Measurements from ENCODE around the gene FAIM. TPM values are rescaled to one million over a fixed set of nuclear protein-coding genes. Genes with fewer than 3 reads are reported as not detected.
A peak's percentile ranks its signal among the peaks of the same experiment; 100 is the strongest.
"Not testable (repeated sequence)": the region's sequence is repeated elsewhere in the genome, so short reads cannot be mapped to it uniquely, and the experiment has no call there.

The FAIM gene
- total and polyA plus RNA-seq, 2 experiments from 2014 or later = 12.0 to 29.7 TPM

DNA sequence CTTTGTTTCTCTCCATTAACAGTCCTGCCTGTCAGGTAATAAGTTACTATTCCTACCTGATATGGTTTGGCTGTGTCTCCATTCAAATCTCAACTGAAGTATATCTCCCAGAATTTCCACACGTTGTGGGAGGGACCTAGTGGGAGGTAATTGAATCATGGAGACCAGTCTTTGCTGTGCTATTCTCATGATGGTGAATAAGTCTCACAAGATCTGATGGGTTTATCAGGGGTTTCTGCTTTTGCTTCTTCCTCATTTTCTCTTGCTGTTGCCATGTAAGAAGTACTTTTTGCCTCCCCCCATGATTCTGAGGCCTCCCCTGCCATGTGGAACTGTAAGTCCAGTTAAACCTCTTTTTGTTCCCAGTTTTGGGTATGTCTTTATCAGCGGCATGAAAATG, 6.9 kb upstream of the FAIM start:
- H2AFZ ChIP-seq; ATAC-seq; H3K27ac Mint-ChIP-seq; H3K4me1 Mint-ChIP-seq; H3K27ac ChIP-seq (ENCODE audit: low read depth); H3F3A ChIP-seq (replicated peaks; ENCODE audit: low read depth); H3K4me3 Mint-ChIP-seq; H3K4me2 ChIP-seq; DNase-seq (ENCODE audit: low spot score); H3K4me3 ChIP-seq; H3K36me3 ChIP-seq (ENCODE audit: insufficient read depth); H3K79me2 ChIP-seq (replicated peaks; ENCODE audit: insufficient read depth); H3K27me3 Mint-ChIP-seq (ENCODE audit: insufficient read depth, low read depth, poor library complexity); H4K20me1 ChIP-seq (replicated peaks; ENCODE audit: insufficient read depth); H3K27me3 ChIP-seq (ENCODE audit: insufficient read depth); H3K9me2 ChIP-seq (ENCODE audit: insufficient read depth): not testable (repeated sequence)
- Mint-ChIP-seq H3K36me3 (ENCODE audit: low read depth) (peaks cover 25% of the 10 kb centered on the region; the same call in 2 of the 3 replicates), H3K9me3 (peaks cover 41% of the 10 kb centered on the region)
- peaks cover 11% of the 10 kb centered on the region for H3K4me1 ChIP-seq (ENCODE audit: insufficient read depth)

DNA sequence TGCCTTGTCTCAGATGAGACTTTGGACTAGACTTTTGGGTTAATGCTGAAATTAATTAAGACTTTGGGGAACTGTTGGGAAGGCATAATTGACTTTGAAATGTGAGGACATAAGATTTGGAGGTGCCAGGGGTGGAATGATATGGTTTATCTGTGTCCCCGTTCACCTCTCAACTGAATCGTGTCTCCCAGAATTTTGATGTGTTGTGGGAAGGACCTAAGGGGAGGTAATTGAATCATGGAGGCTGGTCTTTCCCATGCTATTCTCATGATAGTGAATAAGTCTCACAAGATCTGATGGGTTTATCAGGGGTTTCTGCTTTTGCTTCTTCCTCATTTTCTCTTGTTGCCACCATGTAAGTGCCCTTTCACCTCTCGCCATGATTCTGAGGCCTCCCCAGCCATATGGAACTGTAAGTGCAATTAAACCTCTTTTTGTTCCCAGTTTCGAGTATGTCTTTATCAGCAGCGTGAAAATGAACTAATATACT, 4.4 kb upstream of the FAIM start:
- not testable (repeated sequence) for H3K27ac ChIP-seq (ENCODE audit: low read depth); H3K4me3 Mint-ChIP-seq; H3K36me3 ChIP-seq (ENCODE audit: insufficient read depth); H3F3A ChIP-seq (replicated peaks; ENCODE audit: low read depth); H3K27me3 ChIP-seq (ENCODE audit: insufficient read depth); H3K9me2 ChIP-seq (ENCODE audit: insufficient read depth); H3K4me1 Mint-ChIP-seq; H2AFZ ChIP-seq; H3K4me3 ChIP-seq; H3K27ac Mint-ChIP-seq; H4K20me1 ChIP-seq (replicated peaks; ENCODE audit: insufficient read depth); H3K4me1 ChIP-seq (ENCODE audit: insufficient read depth); DNase-seq (ENCODE audit: low spot score); H3K4me2 ChIP-seq; H3K79me2 ChIP-seq (replicated peaks; ENCODE audit: insufficient read depth); ATAC-seq
- Mint-ChIP-seq H3K9me3 (peaks cover 31% of the 10 kb centered on the region), H3K27me3 (ENCODE audit: insufficient read depth, low read depth, poor library complexity) (peaks cover 13% of the 10 kb centered on the region), H3K36me3 (ENCODE audit: low read depth) (peaks cover 25% of the 10 kb centered on the region; the same call in 2 of the 3 replicates)

GRCh38 chr3:138609898-138610266, 1.3 kb downstream of the FAIM start:
- no peaks in the 10 kb centered on the region; the same call in 2 of the 3 replicates for H3K36me3 Mint-ChIP-seq (ENCODE audit: low read depth)
- peaks cover 3% of the 10 kb centered on the region; the same call in 2 of the 3 replicates for H3K9me3 Mint-ChIP-seq
- Histone ChIP-seq H3K36me3 (ENCODE audit: insufficient read depth) (no peaks in the 10 kb centered on the region), H3K27me3 (ENCODE audit: insufficient read depth) (peaks cover 6% of the 10 kb centered on the region), H3K4me2 (peak overlapping the region; percentile 87), H3F3A (replicated peaks; ENCODE audit: low read depth) (0 out of 2 replicates have a peak, but pooled peaks cover 3% of the 10 kb centered on the region), H2AFZ (peak overlapping the region; percentile 69), H3K4me3 (peak overlapping the region; percentile 82), H4K20me1 (replicated peaks; ENCODE audit: insufficient read depth) (no peaks in the 10 kb centered on the region), H3K4me1 (ENCODE audit: insufficient read depth) (peaks cover 14% of the 10 kb centered on the region), H3K79me2 (replicated peaks; ENCODE audit: insufficient read depth) (no peaks in the 10 kb centered on the region), H3K9me2 (ENCODE audit: insufficient read depth) (no peaks in the 10 kb centered on the region), H3K27ac (ENCODE audit: low read depth) (no peak overlapping the region)
- no peak overlapping the region; the same call in 1 of the 2 replicates for H3K27ac Mint-ChIP-seq
- peaks cover 17% of the 10 kb centered on the region for H3K27me3 Mint-ChIP-seq (ENCODE audit: insufficient read depth, low read depth, poor library complexity)
- peaks cover 12% of the 10 kb centered on the region for H3K4me1 Mint-ChIP-seq
- DNase-seq (ENCODE audit: low spot score) (no peak), ATAC-seq (no peak)
- peak overlapping the region; percentile 86 for H3K4me3 Mint-ChIP-seq
- TF ChIP-seq STAT1 (IDR thresholded peaks at IDR 0.05; ENCODE audit: unreplicated experiment) (no peak), ZNF331 (CRISPR knock-in tag; IDR thresholded peaks at IDR 0.05; ENCODE audit: low read depth) (no peak), CTCF (conservative IDR thresholded peaks at IDR 0.05; ENCODE audit: low read depth in 2 of 2) (no peak), EZH2phosphoT487 (IDR thresholded peaks at IDR 0.05; ENCODE audit: unreplicated experiment) (no peak), NANOG (IDR thresholded peaks at IDR 0.05; ENCODE audit: borderline replicate concordance) (no peak), ZNF462 (CRISPR knock-in tag; IDR thresholded peaks at IDR 0.05) (no peak), EZH2 (IDR thresholded peaks at IDR 0.05; ENCODE audit: low read depth, unreplicated experiment) (no peak)
- TF ChIP-seq, protein P1, sequence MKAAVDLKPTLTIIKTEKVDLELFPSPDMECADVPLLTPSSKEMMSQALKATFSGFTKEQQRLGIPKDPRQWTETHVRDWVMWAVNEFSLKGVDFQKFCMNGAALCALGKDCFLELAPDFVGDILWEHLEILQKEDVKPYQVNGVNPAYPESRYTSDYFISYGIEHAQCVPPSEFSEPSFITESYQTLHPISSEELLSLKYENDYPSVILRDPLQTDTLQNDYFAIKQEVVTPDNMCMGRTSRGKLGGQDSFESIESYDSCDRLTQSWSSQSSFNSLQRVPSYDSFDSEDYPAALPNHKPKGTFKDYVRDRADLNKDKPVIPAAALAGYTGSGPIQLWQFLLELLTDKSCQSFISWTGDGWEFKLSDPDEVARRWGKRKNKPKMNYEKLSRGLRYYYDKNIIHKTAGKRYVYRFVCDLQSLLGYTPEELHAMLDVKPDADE (IDR thresholded peaks at IDR 0.05) = no peak

Data from GM23338 (cell line).